Activated CD4-positive, alpha-beta T cell treated with anti-CD3 and anti-CD28 coated beads, Interleukin-2, amount 50 U/mL, for 16 hours (primary cell): ENCODE data around the gene SLC35A2.

Source experiments
- DNase-seq: peaks from one replicate; pipeline ENCODE4 v3.0.0-alpha.2; 2020

SLC35A2 gene

DNA sequence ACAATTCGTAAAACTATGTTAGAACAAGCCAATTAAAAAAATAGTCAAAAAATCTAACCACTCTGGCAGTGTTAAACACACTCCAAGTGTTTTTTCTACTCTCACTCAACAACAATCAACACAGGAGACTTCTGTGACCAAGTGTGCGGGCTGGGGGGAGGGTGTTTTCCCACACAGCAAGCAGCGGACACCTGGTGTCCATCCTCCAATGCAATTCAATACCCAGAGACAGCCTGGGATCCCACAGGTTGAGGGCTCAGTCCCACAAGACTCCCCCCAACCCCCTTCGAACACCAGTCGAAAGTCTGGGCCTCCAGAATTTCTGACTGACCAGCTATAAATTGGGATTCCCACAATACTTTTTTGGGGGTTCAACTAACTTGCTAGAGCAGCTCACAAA lies 15.7 kb upstream of the SLC35A2 start:
- no peak for DNase-seq

DNA sequence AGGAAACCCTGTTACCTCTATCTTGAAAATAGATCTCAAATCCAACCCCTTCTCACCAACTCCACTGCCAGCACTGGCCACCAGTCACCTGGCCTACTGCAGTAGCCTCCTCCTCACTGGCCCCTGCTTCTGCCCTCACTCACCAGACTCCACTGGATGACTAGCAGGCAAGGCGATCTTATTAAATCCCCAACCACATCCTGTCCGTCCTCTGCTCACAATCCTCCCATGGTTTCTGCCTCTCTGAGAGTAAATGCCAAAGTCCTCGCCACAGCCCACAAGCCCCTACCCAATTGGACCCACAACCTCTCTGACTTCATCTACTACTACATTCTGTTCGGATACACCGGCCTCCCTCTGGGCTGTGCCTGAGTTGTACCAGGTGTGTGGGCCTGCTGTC lies 12.8 kb upstream of the SLC35A2 start:
- DNase-seq = no peak

DNA sequence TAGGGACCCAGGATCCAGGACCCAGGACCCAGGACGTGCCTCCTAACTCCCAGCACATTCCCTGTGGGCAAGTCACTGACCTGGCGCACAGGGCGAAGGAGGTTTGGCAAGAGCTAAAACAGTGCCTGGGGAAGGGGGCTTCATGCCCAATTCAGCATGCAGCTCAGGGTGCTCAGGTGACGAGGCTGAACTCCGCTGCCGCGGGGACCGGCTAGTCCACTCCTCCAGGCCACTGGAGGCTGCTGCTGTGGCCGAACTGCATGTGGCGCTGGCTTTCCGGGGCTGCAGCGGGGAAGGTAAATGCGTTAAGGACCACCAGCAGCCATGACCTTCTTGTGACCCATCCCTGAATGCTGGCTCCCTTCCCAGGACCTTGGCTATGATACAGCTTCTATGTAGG lies 12.3 kb upstream of the SLC35A2 start:
- no peak for DNase-seq

DNA sequence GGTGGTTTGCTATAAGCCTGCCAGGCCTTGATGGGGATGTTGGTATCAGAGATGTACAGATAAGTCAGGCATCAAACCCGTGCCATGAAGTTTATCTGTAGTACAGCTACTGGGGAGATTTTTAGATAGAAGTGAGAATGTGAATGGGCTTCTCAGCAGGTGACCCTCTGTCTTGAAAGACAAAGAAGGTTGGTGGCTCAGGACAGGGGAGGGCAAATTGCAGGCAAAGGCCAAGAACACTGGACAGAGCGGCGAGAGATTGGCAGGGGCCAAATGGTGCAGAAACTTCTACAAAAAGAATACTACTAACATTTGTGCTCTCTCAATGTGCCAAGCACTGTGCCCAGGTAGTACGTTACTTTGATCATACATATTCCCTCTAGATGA lies 9.3 kb upstream of the SLC35A2 start:
- no peak for DNase-seq

DNA sequence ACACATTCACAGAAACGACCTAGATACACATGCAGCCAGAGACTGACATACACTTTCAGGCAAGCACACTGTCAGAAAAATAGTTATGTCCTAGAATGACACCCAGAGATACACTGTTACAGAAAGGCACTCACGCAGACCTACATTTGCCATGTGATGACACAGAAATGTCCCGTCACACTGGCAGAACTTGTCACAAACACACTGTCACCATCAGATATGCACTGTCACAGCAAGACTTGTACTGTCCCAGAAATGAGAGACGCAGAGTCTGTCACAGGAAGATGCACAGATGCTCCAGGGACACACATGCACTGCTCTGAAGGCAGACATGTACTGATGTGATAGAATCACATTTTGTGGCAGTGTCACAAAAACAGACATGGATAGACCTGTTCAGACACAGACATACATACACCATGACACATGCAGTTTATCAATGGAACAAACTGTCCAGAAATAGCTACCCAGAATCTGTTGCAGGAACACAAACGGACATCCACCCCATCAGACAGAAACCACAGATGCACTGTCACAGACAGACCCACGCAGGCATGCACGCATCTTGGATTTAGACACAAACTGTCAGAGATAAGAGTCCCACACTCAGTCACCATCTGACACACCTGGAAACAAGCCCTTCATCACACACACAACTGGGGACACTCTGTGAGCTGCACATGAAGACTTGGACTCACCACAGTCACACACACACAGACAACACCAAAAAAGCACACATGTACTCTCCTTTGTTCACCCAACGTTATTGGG lies 8.7 kb upstream of the SLC35A2 start:
- DNase-seq = peak; percentile 57

DNA sequence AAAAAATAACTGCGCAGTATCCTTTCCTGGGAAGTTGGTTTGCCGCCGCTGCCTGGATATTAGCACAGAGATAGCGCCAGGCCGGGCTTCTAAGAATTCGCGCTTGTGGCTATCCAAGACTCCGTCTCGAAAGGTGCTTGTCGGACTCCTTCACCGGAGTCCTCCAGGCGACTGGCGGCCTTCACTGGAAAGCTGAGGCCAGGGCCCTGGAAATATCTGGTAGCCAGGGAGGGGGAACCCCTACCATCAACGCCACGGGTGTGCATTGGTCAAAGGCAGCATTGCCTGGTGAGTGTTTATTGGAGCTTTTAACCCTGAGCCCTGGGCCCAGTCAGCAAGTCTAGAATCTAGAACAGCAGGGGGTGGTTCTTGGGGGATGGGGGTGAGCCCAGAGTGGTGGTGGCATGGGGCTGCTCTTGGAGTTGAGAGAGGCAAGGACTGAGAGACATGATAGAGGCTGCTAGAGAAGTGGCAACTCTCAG lies 8.0 kb upstream of the SLC35A2 start:
- DNase-seq = peak; percentile 41

DNA sequence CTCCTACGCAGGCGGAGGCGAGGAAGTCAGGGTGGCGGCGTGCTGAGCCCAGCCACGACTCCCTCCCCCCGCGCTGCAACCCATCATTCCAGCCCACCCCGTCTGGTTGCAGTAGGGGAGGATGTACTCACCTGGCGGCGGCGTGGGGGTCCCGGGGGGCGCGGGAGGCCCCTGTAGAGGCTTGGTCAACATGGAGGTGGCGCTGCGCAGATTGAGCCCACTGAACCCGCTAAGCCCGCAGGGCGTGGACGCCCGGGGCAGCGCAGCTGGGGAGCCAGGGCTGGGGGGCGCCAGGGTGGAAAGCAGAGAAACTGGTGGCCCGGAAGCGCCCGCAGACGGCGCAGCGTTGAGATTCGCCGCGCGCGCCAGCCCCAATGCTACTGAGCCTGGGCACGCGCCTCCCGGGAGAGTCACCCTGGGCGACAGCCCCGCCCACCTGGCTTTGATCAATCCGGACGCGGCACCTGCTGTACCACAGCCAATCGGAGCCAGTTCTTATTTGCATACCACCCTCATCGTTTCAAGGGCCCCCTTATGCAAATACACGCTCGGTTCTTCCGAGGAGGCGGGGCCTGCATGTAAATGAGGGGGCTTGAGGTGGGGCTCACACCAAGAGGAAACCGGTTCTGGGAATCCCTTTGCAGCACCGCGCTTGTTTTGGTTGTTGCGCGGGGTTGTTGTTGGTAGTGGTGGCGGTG lies 7.3 kb upstream of the SLC35A2 start, which contains the start of gene PIM2:
PIM2 (minus strand) TSS at position 382 of the 698 bp plus-strand sequence; CDS start at position 192, 190 bp downstream.
- DNase-seq = peak; percentile 95

DNA sequence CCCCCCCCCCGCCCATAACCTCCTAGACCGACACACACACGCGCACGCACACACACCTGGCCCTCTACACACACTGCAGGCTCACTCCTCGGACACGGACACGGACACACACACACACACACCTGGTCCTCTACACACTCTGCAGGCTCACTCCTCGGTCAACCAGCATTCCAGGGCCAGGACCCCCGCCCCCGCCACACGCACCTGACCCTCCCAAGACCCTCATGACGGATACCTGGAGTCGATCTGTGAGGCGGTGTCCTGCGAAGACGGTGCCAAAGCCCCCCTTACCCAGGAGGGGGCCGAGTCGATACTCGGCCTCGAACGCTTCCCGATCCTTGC lies 6.8 kb upstream of the SLC35A2 start:
- no peak for DNase-seq

DNA sequence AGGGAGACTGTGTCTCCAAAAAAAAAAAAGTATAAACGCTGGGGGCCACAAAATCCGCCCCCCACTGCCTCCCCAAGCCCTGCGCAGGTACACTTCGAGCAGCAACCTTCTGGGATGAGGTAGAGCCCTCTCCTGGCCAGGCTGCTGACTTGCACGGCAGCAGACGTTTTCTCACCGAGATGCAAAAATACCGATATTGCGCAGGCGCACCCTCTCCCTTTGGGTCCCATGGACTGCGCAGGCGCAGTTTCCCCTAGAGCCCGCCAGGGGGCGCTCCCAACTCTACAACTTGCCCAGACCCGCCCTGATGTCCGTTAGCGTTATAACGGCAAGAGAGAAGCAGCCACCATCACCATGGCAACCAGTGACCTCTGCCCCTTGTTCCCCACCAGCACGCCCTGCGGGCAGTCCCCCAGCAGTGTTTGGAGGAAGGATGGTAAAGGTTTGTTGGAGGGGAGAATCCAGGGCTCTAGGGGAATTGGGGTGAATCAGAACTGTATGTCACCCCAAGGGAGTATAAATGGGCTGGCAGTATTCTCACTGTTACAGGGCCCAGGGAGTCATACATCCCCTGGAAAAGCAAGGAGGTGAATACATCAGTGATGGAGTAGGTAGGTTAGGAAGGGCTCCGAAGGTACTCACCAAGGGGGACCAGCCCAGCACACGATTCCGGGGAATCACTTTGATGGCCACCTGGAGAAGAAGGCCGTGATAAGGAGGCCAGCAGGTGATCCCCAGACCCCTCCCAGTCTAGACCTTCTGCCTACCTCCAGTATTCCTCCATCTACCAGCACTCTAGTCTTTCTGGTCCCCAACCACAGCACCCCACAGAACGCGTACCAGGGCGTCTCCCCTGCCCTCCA lies 5.9 kb upstream of the SLC35A2 start:
- DNase-seq = peak; percentile 93

DNA sequence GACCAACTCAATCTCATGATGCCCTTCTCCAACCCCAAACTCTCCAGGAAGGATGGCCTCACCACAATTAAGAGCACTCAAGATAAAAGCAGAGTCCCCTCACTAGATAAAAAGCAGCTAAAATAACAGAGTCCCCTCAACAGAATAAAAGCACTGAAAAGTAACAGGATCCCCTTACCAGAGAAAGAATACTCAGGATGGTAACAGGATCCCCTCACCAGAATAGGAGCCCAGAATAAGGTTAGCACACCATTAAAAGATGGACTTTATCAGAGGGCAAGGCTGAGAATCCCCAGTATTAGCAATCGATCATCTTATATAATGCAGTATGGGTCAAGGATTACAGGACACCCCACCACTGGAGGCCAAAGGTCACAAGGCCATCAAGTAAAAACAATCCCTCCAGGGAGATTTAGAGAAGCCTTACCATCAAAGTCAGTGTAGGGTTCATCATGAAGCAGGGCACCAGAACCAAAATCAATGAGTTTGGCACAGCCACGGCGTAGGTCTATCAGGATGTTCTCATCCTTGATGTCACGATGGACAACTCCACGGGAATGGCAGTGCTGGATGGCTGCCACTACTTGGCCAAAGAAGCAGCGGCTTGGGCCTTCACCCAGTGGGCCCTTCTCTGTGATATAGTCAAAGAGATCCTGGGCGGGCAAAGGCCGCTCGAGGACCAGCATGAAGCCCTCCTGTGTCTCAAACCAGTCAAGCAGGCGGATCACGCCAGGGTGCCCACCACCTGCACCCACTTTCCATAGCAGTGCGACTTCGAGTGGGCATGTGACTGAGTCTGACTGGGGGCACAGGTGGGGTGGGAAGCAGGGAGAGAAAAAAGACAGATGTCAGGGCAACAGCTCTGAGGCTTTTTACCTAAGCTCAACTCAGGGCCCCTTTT lies 3.4 kb upstream of the SLC35A2 start:
- DNase-seq = no peak

DNA sequence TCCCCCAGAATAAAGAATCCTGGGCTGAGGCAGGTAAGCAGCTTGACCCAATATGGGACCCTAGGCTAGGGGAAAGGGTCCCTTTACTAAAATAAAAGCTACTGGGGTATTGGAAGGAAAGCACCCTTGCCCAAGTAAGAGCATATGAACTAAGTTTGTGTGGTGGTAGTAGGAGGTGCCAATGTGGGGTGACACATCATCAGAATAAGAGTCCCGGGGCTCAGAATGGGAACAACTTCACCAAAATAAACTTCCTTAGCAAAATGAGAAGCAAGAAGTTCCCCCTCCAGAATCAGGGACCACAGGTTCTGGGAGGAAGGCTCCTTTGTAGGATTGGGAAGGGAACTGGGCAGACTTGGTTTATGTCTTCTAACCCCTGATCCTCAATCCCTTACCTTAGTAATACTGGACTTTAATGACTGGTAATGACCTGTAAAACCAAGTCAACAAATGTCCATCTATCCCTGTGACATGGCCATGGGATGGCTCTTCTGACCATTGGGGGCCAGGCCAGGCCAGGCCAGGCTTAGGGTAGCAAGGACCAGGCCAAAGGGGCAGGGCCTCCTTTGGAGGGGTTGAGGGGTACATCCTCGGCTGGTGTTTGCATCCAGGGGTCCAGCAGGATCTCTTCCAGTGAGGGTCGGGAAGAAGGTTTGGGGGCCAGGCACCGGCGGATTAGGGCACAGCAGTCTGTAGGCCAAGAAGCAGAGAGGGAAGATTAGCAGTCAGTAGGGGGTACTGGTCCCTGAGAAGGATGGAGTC lies 2.3 kb upstream of the SLC35A2 start:
- no peak for DNase-seq

DNA sequence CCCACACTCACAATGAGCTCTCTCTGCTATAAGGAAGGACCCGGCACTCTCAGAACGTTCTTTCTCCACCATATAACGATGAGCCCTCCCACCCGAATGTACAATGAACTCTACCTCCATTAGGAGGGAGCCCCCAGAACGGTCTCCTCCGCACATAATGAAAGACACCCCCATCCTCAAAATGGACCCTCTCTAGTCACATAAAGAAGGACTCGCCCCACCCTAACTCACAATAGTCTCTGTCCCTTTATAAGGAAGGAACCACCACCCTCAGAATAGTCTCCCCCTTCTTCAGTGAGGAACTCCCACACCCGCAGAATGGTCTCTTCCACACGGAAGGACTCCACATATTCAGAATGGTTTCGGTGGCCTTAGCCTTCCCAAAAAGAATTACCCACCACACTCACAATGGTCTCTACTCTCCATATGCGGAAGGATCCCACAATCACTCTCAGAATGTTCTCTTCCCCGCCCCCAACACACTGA lies 477 bp downstream of the SLC35A2 start:
- peak; percentile 24 for DNase-seq

DNA sequence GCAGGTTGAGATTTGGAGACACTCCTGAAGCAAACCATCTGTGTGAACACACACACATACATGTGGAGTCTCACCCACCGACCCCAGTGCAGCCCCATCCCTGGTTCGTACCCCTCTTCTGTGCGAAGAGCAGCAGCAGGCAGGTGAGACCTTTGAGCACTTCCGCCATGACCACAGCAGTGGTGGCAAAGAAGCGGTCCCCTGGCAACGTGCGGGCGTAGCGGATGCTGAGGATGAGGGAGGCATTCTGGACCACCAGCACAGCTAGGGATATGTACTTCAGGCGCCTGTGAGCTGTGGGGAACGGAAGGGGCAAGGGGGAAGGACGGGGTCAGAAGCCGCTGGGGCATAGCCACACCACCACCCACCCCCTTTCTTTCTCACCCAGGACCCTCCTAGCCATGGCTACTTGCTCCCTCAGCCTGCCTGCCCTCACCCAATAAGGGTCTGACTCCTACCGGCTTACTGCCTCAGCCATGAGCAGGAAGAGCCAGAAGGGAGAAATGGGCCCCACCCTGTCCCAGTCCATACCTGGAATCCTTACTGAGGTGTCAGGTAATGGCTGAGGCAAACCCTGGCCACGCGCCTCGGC lies 1.6 kb downstream of the SLC35A2 start:
- DNase-seq = no peak

DNA sequence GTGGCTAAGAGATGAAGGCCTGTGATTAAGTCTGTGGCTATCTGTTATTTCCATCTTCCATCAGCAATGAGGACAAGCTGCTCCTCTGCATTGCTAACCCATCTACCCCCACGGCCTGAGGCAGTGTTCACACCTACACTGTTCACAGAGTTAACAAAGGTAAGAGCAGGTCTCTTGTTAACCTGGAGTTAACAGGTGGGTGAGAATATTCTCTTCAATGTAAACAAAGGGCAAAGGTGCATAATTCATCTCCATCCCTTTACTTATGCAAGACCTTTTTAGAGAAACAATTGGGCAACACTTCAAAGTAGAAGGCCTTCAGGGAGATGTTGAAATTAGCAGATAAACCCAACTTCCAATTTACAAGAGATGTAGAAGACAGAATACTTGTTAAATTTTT lies 2.8 kb downstream of the SLC35A2 start:
- no peak for DNase-seq

DNA sequence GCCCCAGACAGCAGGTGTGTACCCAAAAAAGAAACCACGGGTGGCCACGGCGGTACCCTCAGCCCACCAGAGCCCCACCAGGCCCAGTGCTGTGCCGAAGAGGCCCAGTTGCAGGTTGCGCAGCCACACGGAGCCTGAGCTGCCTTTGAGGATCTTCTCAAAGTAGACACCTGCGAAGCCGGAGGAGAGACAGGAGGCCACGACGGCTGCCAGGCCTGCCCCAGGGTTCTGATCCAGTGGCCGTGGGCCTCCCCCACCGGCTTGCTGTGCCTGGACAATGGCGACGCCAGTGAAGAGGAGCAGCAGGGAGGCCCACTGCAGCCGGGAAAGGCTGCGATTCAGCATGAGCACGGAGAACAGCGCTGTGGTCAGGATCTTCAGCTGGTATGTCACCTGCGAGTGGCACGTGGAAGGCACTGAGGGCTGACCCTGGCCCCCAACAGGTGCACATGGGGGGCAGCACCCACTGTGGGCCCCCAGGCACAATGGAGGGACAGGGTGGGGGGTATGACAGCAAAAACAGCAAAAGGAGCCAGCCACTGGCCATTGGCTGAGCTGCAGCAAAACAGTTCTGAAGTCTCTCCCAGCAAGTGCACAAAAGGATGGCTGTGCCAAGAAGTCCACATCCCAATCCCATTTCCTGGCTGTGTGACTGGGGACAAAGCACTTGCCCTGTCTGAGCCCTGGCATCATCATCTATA lies 6.2 kb downstream of the SLC35A2 start:
- no peak for DNase-seq

DNA sequence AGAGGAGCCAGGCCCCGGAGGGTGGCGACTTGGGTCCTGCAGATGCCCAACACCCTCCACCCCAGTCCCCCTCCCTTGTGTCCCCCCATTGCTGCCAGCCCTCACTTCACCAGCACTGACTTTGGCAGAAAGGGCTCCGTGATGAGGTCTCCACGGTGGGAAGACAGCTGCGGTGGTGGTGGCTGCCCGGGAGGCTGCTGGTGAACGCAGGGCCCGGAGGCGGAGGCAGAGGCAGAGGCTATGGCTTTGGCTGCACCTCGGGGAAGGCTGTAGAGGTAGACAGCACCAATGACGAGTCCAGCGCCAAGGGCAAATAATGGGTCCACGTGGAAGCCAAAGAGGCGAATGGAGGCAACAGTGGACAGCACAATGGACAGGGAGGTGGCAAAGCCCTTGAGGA lies 6.8 kb downstream of the SLC35A2 start:
- DNase-seq = no peak

DNA sequence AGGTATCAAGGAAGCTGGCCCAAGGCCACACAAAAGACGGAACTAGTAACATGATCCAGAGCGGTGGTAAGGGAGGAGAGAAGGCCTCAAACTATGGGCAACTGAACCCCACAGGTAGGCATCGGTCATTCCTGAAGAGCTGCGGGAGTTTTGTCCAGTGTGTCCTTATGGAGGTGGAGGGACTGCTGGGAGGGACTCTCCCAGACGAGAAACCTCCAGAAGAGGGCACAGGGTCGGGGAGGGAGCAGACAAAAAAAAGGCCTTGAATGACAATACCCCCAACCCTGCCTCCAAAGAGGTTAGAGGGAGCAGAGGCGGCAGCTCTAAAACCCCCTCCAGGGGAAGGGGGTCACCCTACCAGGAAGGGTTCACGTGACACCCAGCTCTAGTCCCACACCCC lies 7.3 kb downstream of the SLC35A2 start:
- DNase-seq = no peak

DNA sequence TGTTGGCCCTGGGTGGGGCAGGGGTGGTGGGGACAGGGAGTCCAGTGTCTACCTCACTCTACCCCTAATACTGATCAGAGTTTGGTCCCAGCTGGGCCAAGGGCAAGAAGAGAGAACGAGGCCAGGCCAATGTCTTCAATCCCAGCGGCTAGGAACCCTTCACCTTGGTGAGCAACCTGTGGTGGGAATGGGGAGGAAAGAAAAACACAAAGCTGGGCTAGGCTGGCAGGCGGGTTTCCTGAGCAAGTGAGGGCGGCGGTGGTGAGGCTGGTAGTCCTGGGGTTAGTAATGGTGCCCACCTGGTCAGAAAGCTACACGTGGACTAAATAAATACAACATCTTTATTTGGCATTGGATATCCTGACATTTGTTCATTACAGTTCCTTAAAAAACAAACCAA lies 8.2 kb downstream of the SLC35A2 start:
- DNase-seq = no peak

DNA sequence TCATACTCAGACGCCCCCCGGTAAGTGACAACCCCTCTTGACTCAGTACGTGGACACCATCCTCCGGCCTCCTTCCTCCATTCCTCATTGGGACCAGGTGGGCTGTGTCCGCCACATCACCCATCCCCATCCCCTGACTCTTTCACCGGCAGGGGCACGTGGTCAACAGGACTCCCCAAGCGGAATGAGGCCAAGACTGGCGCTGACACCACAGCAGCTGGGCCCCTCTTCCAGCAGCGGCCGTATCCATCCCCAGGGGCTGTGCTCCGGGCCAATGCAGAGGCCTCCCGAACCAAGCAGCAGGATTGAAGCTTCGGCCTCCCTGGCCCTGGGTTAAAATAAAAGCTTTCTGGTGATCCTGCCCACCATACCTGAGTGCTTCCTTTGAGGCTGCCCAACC lies 8.7 kb downstream of the SLC35A2 start:
- no peak for DNase-seq

DNA sequence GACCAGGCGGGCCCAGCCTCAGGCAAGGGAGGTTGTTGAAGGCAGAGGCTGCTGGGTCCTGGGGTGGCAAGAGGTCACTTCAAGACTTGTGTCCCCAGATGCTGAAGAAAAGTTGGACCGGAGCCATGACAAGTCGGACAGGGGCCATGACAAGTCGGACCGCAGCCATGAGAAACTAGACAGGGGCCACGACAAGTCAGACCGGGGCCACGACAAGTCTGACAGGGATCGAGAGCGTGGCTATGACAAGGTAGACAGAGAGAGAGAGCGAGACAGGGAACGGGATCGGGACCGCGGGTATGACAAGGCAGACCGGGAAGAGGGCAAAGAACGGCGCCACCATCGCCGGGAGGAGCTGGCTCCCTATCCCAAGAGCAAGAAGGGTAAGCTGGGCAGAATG lies 9.3 kb downstream of the SLC35A2 start:
- DNase-seq = no peak
